ACHN (cell line): ENCODE data around the gene SUPT6H.

Experiments used
- DNase-seq: peaks from one replicate; pipeline ENCODE4 v3.0.0-alpha.2; 2015
- in situ Hi-C: cut with HindIII; loops from 2 replicates; pipeline ENCODE4 v1.10.0; 2017; ENCODE audit warnings: low sequenced_read_pairs, low pct_ligation_motif_present, low pct_unique_long_range_greater_than_20kb

Gene SUPT6H

DNA sequence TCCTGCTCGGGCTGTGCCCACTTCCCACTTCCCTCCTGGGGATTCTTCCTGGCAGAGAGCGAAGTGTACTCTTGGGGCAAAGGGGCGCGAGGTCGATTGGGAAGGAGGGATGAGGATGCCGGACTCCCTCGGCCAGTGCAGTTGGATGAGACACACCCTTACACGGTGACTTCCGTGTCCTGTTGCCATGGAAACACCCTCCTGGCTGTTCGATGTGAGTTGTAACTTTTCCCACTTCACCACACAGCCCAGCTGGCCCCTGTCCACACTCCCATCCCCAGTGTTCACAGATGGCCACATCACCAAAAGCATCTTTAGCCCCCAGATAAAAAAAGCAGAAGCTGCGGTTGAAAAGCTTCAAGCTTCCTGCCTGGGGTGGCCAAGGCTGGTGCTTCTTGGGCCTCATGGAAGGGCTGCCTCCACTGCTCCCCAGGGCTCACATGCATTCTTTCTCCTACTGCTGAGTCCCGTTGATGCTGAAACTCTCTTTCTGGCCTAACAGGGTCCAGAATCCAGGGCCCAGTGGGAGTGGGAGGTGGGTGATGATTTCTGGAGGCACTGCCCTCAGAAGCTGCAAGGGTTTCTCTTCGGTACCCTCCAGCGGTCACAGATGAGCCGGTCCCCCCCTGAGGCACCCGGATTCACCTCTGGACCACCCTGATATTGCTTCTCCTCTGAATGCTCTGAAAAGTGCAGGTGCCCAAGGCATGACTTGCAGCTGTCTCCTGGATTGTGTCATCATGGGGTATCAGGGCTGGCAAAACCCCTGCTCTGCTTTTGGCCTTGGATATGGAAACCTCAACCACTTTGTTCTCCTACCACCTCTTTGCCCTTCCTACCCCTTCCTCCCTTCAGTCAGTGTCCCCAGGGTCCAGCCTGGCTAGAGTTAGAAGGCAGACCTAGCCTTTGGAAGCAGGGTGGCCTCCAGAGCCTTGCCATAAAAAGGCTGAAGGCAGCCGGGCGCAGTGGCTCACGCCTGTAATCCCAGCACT lies 79.6 kb downstream of the SUPT6H start:
- in situ Hi-C loops, result no loop called here
- no peak for DNase-seq

- in situ Hi-C loops, result no loop called here
- DNase-seq, result peak; percentile 92
These were observed 81.5 kb downstream of the SUPT6H start, which contains the start of gene TRAF4 for GRCh38 chr17:28743243-28744103. Gene TRAF4 (plus strand): TSS chr17:28744011. CDS start chr17:28744113, 102 bp downstream.

GRCh38 chr17:28744104-28744971 lies 82.3 kb downstream of the SUPT6H start:
- peak; percentile 54 for DNase-seq
- in situ Hi-C loops, result no loop called here

GRCh38 chr17:28744972-28745785 lies 83.2 kb downstream of the SUPT6H start:
- peak; percentile 41 for DNase-seq
- in situ Hi-C loops, result no loop called here

GRCh38 chr17:28745786-28746411 lies 83.9 kb downstream of the SUPT6H start:
- in situ Hi-C loops, result no loop called here
- peak; percentile 61 for DNase-seq

DNA sequence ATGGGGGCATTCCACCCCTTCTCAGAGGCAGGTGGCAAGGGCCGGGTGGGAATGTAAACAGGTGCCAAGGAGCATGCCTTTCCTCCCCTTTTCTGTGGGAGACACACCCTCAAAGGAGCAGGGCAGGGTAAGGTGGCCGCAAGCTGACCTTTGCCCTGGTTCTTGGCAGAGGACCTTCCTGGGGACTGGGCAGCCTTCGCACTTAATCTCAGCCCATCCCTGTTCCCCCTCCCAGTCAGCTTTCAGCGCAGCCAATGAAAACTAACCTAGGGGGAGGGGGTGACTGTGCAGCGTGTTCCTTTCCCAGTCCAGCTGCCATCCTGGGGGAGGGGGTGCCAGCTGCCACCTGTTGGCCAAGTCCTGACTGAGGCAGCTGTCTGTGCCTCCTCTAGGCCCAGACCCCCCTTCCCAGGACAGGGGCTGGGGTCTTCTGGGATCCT lies 84.6 kb downstream of the SUPT6H start:
- DNase-seq, result no peak

GRCh38 chr17:28747051-28747691 lies 85.2 kb downstream of the SUPT6H start:
- DNase-seq, result no peak
- in situ Hi-C loops, result no loop called here

More for the DNA sequence above, 84.6 kb downstream of the SUPT6H start:
- in situ Hi-C loops, result no loop called here

GRCh38 chr17:28747801-28748750 lies 86.1 kb downstream of the SUPT6H start:
- in situ Hi-C loops, result no loop called here
- no peak for DNase-seq

- DNase-seq, result no peak
- in situ Hi-C loops, result no loop called here
These were observed 87.0 kb downstream of the SUPT6H start for GRCh38 chr17:28748852-28749515.

DNA sequence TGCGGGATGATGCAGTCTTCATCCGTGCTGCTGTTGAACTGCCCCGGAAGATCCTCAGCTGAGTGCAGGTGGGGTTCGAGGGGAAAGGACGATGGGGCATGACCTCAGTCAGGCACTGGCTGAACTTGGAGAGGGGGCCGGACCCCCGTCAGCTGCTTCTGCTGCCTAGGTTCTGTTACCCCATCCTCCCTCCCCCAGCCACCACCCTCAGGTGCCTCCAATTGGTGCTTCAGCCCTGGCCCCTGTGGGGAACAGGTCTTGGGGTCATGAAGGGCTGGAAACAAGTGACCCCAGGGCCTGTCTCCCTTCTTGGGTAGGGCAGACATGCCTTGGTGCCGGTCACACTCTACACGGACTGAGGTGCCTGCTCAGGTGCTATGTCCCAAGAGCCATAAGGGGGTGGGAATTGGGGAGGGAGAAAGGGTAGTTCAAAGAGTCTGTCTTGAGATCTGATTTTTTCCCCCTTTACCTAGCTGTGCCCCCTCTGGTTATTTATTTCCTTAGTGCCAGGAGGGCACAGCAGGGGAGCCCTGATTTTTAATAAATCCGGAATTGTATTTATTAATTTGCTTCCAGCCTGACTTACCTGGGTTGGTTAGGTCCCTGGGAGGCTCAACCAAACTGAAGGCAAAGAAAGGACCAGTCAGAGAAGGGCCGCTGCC lies 87.6 kb downstream of the SUPT6H start:
- in situ Hi-C loops, result no loop called here

GRCh38 chr17:28750178-28751047 lies 88.4 kb downstream of the SUPT6H start:
- in situ Hi-C loops, result no loop called here
- peak; percentile 94 for DNase-seq

More for the DNA sequence above, 87.6 kb downstream of the SUPT6H start:
- no peak for DNase-seq

DNA sequence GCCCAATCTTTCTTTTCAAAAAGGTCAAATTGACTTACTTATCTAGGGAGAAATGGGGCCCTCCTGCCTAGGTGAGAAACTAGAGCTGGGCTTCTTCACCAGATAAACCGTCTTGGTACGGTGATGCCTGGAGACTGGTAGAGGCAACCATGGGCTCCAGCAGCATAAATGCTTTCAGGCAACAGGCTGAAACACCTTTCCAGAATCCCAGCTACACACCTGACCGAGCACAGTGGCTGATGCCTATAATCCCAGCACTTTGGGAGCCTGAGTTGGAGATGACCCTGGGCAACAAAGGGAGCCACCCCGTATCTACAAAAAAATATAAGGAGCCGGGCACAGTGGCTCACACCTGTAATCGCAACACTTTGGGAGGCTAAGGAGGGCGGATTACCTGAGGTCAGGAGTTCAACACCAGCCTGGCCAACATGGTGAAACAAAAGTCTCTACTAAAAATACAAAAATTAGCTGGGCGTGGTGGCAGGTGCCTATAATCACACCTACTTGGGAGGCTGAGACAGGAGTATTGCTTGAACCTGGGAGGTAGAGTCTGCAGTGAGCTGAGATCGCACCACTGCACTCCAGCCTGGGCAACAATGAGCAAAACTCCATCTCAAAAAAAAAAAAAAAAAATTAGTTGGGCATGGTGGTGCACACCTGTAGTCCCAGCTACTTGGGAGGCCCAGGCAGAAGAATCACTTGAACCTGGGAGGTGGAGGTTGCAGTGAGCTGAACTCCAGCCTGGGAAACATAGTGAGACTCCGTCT lies 89.8 kb downstream of the SUPT6H start:
- no peak for DNase-seq
- in situ Hi-C loops, result no loop called here
